Activated T-helper 17 cell treated with anti-CD3 and anti-CD28 coated beads, Interleukin-2, amount 50 U/mL, for 72 hours (primary cell): ENCODE results near the gene BRINP2. TPM values are rescaled to one million over a fixed set of nuclear protein-coding genes. Genes with fewer than 3 reads are reported as not detected.

Experiments used
- ATAC-seq: fragments of 150-1000 bp; cut with Tn5 transposase; replicated peaks from 2 replicates; pipeline ENCODE4 v1.10.0; 2021; ENCODE audit warnings: mild to moderate bottlenecking, moderate library complexity
- H3K27ac Mint-ChIP-seq: one replicate; pipeline ENCODE4 v1.8.0; 2022; ENCODE audit warnings: mixed read lengths
- H3K27me3 Mint-ChIP-seq: one replicate; pipeline ENCODE4 v1.8.0; 2022; ENCODE audit warnings: mixed read lengths
- H3K36me3 Mint-ChIP-seq: one replicate; pipeline ENCODE4 v1.8.0; 2022; ENCODE audit warnings: low read depth, mild to moderate bottlenecking, mixed read lengths
- H3K4me1 Mint-ChIP-seq: one replicate; pipeline ENCODE4 v1.8.0; 2022; ENCODE audit warnings: mixed read lengths
- H3K4me3 Mint-ChIP-seq: one replicate; pipeline ENCODE4 v1.8.0; 2022; ENCODE audit warnings: mild to moderate bottlenecking, mixed read lengths
- H3K9me3 Mint-ChIP-seq: one replicate; pipeline ENCODE4 v1.8.0; 2022; ENCODE audit warnings: mixed read lengths
- total RNA-seq, 2 donors: library from RNA; stranded (reverse); gene quantifications; one replicate each; pipeline ENCODE4 v1.2.3, GENCODE V29; 2022

BRINP2 gene
- total RNA-seq, 2 donors from 2014 or later, result not detected

GRCh38 chr1:177145106-177146070 lies 25.4 kb upstream of the BRINP2 start:
- Mint-ChIP-seq H3K36me3 (no peaks in the 10 kb centered on the region), H3K9me3 (peaks cover 6% of the 10 kb centered on the region), H3K27me3 (no peaks in the 10 kb centered on the region), H3K27ac (no peak overlapping the region), H3K4me3 (no peak overlapping the region), H3K4me1 (no peaks in the 10 kb centered on the region)
- no peak for ATAC-seq

GRCh38 chr1:177146499-177146898 lies 24.3 kb upstream of the BRINP2 start:
- Mint-ChIP-seq H3K27me3 (no peaks in the 10 kb centered on the region), H3K4me3 (no peak overlapping the region), H3K9me3 (peaks cover 6% of the 10 kb centered on the region), H3K36me3 (no peaks in the 10 kb centered on the region), H3K4me1 (no peaks in the 10 kb centered on the region), H3K27ac (no peak overlapping the region)
- ATAC-seq, result no peak

- Mint-ChIP-seq H3K36me3 (no peaks in the 10 kb centered on the region), H3K9me3 (peaks cover 7% of the 10 kb centered on the region), H3K4me3 (no peak overlapping the region), H3K27me3 (peaks cover 16% of the 10 kb centered on the region), H3K4me1 (no peaks in the 10 kb centered on the region), H3K27ac (no peak overlapping the region)
- no peak for ATAC-seq
Observed at GRCh38 chr1:177162243-177162642, 8.5 kb upstream of the BRINP2 start.

DNA sequence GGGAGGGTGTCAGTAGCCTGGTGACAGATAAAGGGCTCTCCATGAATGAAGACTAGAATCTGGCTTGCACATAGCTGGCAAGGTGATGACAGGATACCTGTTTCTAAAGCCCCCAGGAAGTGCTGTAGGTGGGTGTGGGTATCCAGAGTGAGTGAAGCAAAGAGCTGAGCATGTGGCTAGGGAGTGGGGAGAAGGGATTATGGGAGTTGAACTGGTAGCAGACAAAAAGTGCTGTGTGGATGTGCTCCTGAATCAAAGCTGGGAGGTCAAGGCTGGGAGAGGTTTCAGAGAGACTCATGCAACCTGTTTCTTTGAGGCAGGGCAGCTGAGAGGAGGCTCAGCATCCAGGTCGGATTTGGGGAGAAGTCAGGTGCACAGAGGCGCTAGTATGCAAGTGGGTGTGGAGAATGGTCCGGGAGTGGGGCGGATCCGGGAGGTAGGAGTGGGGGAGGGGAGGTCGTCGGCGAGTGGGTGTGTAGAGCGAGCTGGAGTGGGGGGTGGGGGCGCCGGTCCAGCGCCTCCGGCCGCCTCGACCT lies 6.8 kb upstream of the BRINP2 start:
- H3K27ac Mint-ChIP-seq, result no peak overlapping the region
- H3K36me3 Mint-ChIP-seq, result no peaks in the 10 kb centered on the region
- H3K9me3 Mint-ChIP-seq, result peaks cover 7% of the 10 kb centered on the region
- H3K4me3 Mint-ChIP-seq, result no peak overlapping the region
- no peaks in the 10 kb centered on the region for H3K4me1 Mint-ChIP-seq
- ATAC-seq, result no peak
- peaks cover 16% of the 10 kb centered on the region for H3K27me3 Mint-ChIP-seq

DNA sequence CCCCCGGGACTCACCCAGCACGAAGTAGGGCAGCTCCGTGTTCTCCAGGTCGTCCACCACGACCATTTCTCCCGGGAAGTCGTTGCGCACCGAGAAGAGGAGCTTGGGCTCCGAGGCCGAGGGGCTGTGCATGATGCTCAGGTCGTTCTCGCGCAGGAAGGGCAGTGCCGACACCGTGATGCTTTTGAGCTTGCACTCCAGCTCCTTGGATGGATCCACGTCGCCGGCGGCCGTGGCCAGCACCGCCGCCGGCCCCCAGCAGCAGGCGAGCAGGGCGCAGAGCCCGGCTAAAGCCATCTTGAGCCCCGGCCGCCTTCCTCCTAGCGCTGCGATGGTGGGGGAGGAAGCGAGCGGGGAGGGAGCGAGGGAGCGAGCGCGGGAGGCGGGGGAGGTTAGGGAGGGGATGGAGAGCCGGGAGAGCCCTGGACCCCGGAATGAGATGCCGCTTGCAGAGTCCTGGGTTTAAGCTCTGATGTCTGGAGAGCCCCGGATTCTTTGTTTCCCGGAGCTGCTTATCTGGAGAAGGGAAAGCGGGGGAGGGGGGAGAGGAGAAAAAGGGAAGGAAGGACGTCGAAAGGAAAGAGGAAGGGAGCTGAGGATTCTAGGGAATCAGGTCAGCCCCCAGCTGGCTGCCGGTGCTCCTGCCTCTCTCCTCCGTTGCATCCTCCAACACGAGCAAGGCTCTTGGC lies 6.2 kb upstream of the BRINP2 start, which contains the start of gene ASTN1:
ASTN1 (minus strand) TSS at position 333 of the 689 bp plus-strand sequence; CDS start at position 297, 36 bp downstream.
- H3K36me3 Mint-ChIP-seq, result no peaks in the 10 kb centered on the region
- no peak for ATAC-seq

GRCh38 chr1:177165069-177165439 lies 5.7 kb upstream of the BRINP2 start:
- no peak for ATAC-seq

More for the DNA sequence above, 6.2 kb upstream of the BRINP2 start, which contains the start of gene ASTN1:
- Mint-ChIP-seq H3K4me1 (no peaks in the 10 kb centered on the region), H3K27ac (no peak within 1 kb of the TSS), H3K9me3 (peaks cover 7% of the 10 kb centered on the region), H3K4me3 (no peak within 1 kb of the TSS), H3K27me3 (peaks cover 16% of the 10 kb centered on the region)

DNA sequence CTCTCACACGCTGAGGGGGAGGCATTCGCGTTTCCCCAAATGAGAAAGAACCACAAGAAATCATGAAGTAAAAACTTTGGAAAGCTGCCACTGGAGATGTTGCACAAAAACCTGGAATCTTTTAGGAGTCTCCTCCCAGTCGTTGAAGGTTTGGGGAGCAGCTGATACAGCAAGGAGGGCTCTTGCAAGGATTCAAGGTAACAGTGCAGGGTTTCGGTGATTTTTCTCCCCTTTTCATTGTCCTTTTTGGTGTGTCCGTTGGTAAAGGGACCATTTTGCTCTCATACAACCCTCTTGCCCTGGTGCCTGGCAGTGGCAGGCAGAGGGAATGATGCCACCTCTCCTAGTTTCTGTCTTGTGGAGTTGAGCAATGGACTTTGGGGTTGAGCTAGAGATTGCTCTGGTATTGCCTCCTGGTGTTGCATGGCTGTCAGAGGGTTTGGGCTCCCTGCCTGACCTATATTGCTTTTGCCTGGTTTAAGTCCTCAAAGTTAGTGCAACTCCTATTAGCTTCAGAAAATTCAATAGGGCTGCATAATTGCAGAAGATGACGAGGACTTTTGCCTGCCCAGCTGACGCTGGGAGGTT lies 872 bp downstream of the BRINP2 start:
- no peak for ATAC-seq
- H3K9me3 Mint-ChIP-seq, result peaks cover 3% of the 10 kb centered on the region
- H3K4me1 Mint-ChIP-seq, result no peaks in the 10 kb centered on the region
- no peak overlapping the region for H3K27ac Mint-ChIP-seq
- H3K4me3 Mint-ChIP-seq, result no peak overlapping the region
- peaks cover 11% of the 10 kb centered on the region for H3K27me3 Mint-ChIP-seq
- H3K36me3 Mint-ChIP-seq, result no peaks in the 10 kb centered on the region

More at GRCh38 chr1:177165069-177165439, 5.7 kb upstream of the BRINP2 start:
- H3K27ac Mint-ChIP-seq, result no peak overlapping the region
- no peak overlapping the region for H3K4me3 Mint-ChIP-seq
- H3K9me3 Mint-ChIP-seq, result peaks cover 7% of the 10 kb centered on the region
- H3K27me3 Mint-ChIP-seq, result peaks cover 16% of the 10 kb centered on the region
- H3K36me3 Mint-ChIP-seq, result no peaks in the 10 kb centered on the region
- H3K4me1 Mint-ChIP-seq, result no peaks in the 10 kb centered on the region

DNA sequence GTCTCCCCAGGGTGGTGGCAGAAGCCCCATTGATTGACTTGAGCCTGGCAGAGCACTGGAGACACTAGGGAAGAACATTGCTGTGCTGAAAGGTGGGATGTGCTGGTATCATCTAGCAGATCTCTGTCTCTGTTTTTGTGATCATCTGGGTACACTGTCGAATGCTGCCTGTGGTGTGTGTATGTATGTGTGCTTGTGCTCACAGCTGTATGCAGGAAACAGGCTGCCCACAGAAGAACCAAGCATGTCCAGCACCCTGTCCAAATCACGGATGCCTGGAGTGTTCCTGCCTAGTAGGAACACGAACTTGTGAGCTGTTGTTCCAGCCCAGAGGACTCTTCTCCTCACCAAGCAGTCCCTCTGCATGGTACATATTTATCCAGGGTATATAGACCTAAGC lies 1.5 kb downstream of the BRINP2 start:
- H3K4me1 Mint-ChIP-seq, result no peaks in the 10 kb centered on the region
- H3K36me3 Mint-ChIP-seq, result no peaks in the 10 kb centered on the region
- no peak for ATAC-seq
- no peak overlapping the region for H3K27ac Mint-ChIP-seq
- peaks cover 11% of the 10 kb centered on the region for H3K27me3 Mint-ChIP-seq
- no peak overlapping the region for H3K4me3 Mint-ChIP-seq
- peaks cover 3% of the 10 kb centered on the region for H3K9me3 Mint-ChIP-seq

GRCh38 chr1:177172866-177173265 lies 2.1 kb downstream of the BRINP2 start:
- H3K4me1 Mint-ChIP-seq, result no peaks in the 10 kb centered on the region
- peaks cover 3% of the 10 kb centered on the region for H3K9me3 Mint-ChIP-seq
- peaks cover 11% of the 10 kb centered on the region for H3K27me3 Mint-ChIP-seq
- no peak overlapping the region for H3K4me3 Mint-ChIP-seq
- no peak overlapping the region for H3K27ac Mint-ChIP-seq
- ATAC-seq, result no peak
- H3K36me3 Mint-ChIP-seq, result no peaks in the 10 kb centered on the region

DNA sequence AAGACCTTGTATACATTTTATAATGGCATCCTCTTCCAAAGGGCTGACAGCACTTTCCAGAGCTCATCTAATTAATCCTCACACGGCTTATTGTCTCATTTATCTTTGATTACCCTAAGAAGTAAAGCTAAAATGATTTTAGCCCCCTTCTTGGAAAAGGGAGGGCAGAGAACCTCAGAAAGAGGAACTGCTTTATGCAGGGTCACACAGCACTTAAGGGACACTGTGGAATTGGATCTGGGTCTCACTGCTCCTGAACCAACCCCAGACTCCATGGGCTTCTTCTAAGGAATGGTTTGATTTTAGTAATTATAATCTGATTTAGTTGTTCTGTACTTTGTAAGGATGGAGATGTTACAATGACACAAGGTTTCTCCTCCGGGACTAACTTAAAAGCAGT lies 3.2 kb downstream of the BRINP2 start:
- ATAC-seq, result no peak
- Mint-ChIP-seq H3K9me3 (peaks cover 8% of the 10 kb centered on the region), H3K27ac (no peak overlapping the region), H3K27me3 (peaks cover 11% of the 10 kb centered on the region), H3K4me3 (no peak overlapping the region), H3K36me3 (no peaks in the 10 kb centered on the region), H3K4me1 (no peaks in the 10 kb centered on the region)

GRCh38 chr1:177174921-177175634 lies 4.3 kb downstream of the BRINP2 start:
- Mint-ChIP-seq H3K27ac (no peak overlapping the region), H3K36me3 (no peaks in the 10 kb centered on the region), H3K4me3 (no peak overlapping the region), H3K27me3 (peaks cover 16% of the 10 kb centered on the region), H3K4me1 (no peaks in the 10 kb centered on the region), H3K9me3 (peaks cover 8% of the 10 kb centered on the region)
- no peak for ATAC-seq

- no peak overlapping the region for H3K27ac Mint-ChIP-seq
- peak overlapping the region; percentile 8 for H3K4me3 Mint-ChIP-seq
- H3K9me3 Mint-ChIP-seq, result peaks cover 5% of the 10 kb centered on the region
- no peak for ATAC-seq
- H3K27me3 Mint-ChIP-seq, result peaks cover 28% of the 10 kb centered on the region
- H3K4me1 Mint-ChIP-seq, result no peaks in the 10 kb centered on the region
- H3K36me3 Mint-ChIP-seq, result no peaks in the 10 kb centered on the region
Observed at GRCh38 chr1:177181280-177181630, 10.5 kb downstream of the BRINP2 start.

- Mint-ChIP-seq H3K27me3 (peaks cover 28% of the 10 kb centered on the region), H3K9me3 (peaks cover 5% of the 10 kb centered on the region), H3K27ac (no peak overlapping the region), H3K4me1 (no peaks in the 10 kb centered on the region), H3K36me3 (no peaks in the 10 kb centered on the region), H3K4me3 (peak overlapping the region; percentile 8)
- peak; percentile 26 for ATAC-seq
Observed at GRCh38 chr1:177181631-177182291, 11.0 kb downstream of the BRINP2 start.
